Right forelimb (tissue), 1 donor: ENCODE measurements around the gene LGALS3BP.
A peak's percentile ranks its signal among the peaks of the same experiment; 100 is the strongest.

Experiments used
- DNase-seq: peaks from one replicate; pipeline ENCODE4 v3.0.0-alpha.2; 2018

Gene LGALS3BP

DNA sequence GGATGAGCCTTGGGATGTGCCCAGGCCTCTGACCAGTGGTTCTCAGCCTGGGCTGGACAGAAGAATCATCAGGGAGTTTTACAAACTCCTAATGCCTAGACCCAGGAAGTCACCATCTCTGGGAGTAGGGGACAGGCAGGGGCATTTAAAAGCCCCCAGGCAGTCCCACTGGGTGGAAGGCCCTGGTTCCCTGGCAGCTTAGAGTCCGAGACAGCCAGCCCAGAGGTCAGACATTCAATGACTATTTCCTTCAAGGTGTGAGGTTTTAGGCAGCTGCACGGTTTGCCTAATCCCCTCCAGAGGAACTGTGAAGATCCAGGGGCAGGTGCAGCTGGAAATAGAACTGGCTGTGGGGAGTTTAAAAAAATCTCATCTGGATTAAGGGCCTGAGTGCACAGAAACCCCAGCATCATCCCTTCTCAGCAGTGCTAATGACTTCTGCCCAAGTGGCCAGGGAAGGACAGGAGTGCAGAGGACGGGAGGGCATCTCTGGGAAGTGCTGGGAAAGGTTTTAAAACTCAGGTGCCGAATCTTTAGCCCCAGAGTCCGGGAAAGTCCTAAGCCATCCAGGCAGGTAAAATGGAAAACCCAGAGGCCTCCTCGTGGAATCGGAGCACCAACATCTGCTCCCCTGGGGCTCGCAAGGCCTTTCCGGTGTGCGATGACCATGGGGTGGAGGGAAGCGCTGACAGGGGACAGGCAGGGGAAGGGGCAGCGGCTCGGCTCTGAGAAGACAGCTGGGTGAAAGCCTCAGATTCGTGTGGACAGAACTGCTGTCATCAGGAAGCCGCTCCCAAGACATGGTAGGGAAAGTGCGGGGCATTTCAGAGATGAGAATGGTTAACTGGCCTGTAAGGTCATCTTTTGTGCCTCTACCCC lies 1.5 kb upstream of the LGALS3BP start:
- DNase-seq, result no peak

DNA sequence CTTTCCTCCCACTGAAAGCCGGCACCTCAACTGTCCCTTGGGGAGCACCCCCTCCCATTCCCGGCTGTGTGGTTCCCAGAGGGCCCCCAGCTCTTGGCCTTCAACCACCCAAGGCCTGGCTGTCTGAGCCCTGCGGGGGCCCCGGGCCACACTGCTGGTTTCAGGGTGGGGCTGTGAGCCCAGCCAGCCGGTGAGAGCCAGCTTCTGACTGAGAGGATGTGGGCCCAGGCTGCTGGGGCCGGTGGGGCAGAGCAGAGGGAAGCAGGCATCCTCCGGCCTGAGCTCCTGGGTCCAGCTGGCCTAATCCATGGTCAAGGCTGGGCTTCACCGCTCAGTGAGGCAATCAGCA lies 875 bp upstream of the LGALS3BP start:
- DNase-seq, result no peak

GRCh38 chr17:78977997-78978973 lies 1.4 kb downstream of the LGALS3BP start:
- DNase-seq, result no peak

- no peak for DNase-seq
Observed at GRCh38 chr17:78977681-78977943, 2.1 kb downstream of the LGALS3BP start.

GRCh38 chr17:78976907-78977680 lies 2.6 kb downstream of the LGALS3BP start:
- DNase-seq, result no peak

GRCh38 chr17:78974635-78975591 lies 4.8 kb downstream of the LGALS3BP start:
- peak; percentile 78 for DNase-seq

- DNase-seq, result no peak
Observed at GRCh38 chr17:78973792-78974520, 5.8 kb downstream of the LGALS3BP start.

DNA sequence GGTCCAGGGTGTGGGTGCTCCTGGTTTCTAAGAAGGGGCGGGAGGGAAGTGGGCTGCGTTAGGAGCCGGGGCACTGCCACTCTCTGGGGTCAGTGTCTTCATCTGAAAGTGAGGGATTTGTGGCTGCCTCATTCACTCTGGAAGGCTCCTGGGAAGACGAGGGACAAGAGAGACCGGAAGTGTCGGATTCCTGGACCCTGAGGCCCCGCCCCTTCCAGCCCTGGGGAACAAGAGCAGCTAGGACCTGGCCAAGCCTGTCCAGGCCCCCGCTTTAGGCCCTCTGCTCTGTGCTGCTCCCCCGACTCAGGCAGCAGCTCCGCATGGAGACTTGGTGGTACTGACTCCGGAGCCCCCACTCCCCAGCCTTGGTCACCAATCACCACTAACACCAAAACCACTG lies 6.5 kb downstream of the LGALS3BP start:
- no peak for DNase-seq

- DNase-seq, result no peak
Observed at GRCh38 chr17:78972507-78973105, 7.1 kb downstream of the LGALS3BP start.

DNA sequence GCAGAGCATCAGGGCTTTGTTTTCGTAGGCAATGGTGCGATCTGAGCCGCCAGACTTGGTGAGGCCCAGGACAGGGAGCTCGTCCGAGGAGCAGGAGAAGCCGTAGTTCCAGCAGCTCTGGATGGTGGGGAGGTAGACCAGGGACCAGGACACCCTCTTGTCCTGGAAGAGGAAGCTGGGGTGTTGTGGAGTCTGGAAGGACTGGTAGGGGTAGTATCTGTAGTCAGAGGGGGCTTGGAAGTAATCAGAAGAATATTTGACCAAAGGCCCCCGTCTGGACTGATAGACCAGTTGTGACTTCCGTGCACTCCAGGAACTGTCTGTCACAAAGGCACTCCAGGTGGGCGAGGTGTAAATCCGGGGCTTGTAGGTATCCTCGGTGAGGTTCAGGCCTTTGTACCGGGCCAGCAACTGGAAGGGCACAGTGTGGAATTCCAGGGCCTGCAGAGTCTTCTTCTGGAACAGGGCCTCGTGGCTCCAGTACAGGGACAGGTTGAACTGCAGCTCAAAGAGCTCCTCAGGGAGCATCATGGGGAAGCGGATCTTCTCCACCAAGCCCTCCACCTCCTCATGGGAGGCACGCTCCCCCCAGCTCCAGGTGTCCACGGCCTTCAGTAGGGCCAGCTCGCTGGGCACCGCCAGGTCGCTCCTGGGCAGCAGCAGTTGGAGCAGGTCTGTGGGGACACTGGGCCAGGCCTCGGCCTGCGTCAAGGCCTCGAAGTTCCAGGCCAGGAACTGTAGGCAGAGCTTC lies 7.8 kb downstream of the LGALS3BP start:
- no peak for DNase-seq

GRCh38 chr17:78970834-78971755 lies 8.6 kb downstream of the LGALS3BP start:
- peak; percentile 84 for DNase-seq

- DNase-seq, result no peak
Observed at GRCh38 chr17:78969865-78970264, 9.9 kb downstream of the LGALS3BP start.

- DNase-seq, result no peak
Observed at GRCh38 chr17:78967782-78968362, 11.9 kb downstream of the LGALS3BP start.

- DNase-seq, result no peak
Observed at GRCh38 chr17:78966910-78967600, 12.7 kb downstream of the LGALS3BP start.

DNA sequence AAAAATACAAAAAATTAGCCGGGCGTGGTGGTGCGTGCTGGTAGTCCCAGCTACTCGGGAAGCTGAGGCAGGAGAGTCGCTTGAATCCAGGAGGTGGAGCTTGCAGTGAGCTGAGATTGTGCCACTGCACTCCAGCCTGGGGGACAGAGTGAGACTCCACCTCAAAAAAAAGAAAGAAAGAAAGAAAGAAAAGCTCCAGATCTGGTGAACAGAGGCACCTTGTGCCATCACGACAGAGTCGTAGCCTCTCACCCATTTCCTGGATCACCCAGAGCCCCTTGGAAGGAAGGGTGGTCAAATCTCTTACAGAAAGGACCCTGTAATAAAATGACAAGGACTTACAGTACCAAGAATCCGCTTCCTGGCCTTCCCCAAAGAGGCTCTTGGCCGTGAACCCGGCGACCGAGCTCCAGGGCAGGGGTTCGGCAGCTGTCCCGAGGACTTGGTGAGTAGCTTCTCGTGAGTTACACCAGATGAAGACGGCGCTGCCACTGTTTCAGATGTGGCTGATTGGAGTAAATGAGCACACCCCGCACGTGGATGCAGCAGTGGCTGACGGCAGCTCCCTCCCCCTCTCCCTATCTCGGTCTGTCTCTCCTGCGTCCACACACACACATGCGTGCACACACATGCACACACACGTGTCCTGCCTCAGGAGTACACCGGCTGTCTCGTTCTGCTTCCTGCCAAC lies 13.5 kb downstream of the LGALS3BP start:
- DNase-seq, result no peak

DNA sequence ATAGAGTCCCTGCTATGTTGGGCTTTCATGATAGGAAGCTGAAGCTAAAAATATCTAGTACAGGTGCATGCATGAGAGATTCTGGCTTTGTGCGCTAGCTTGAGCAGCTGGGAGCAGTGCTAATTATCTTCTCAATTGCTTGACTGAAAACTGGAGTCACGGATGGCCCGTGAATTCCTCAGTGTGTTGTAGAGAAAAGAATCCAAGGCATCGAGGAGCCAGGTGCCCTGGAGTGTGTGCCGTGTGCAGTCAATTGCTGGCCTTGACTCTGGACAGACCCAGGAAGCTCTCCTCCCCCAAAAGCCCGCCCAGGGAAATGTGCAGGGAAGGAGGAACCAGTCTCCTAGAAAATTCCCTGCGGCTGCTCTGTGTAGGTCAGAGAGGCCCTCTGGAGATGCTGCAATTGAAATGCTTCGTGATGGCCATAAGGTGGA lies 14.2 kb downstream of the LGALS3BP start:
- no peak for DNase-seq

DNA sequence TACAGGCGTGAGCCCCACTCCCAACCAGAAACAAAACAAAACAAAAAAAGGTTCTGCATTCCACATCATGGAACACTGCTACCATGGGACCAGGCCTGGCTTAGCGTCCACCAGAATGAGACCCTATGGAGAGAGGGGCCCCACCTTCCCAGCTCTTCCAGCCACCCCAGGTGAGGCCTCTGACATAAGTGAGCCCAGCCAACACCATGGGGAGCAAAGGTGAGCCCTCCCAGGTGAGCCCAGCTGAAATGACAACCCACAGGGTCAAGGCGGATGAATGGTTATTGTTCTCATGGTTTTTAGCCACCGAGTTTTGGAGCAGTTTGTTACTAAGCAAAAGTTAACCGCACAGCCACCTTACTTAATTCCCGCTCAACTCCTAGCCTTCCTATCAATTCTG lies 16.3 kb downstream of the LGALS3BP start:
- no peak for DNase-seq
